Transverse colon (tissue), 4 donors: ENCODE measurements around the gene OVCH1. TPM values are rescaled to one million over a fixed set of nuclear protein-coding genes. Genes with fewer than 3 reads are reported as not detected.

Experiments
- DNase-seq: peaks from one replicate; pipeline ENCODE4 v3.0.0-alpha.2; 2019
- H3K27ac ChIP-seq, 4 donors: fragments of 200-600 bp; sonication (generic); 2 replicates each; pipeline ENCODE4 v1.5.1; 2016 to 2018; ENCODE audit warnings: inconsistent platforms in 4 of 4
- H3K27me3 ChIP-seq: fragments of 200-600 bp; sonication (generic); 2 replicates; pipeline ENCODE4 v1.5.1; 2017; ENCODE audit warnings: inconsistent platforms
- H3K36me3 ChIP-seq, 4 donors: fragments of 200-600 bp; sonication (generic); 2 replicates each; pipeline ENCODE4 v1.5.1; 2017 to 2019; ENCODE audit warnings: inconsistent platforms in 4 of 4
- H3K4me1 ChIP-seq, 4 donors: fragments of 200-600 bp; sonication (generic); 2 replicates each; pipeline ENCODE4 v1.5.1; 2017 to 2020; ENCODE audit warnings: inconsistent platforms in 4 of 4
- H3K4me3 ChIP-seq, 4 donors: fragments of 200-600 bp; sonication (generic); 1 replicate in 1 of 4; 2 replicates in 3 of 4; pipeline versions ENCODE4 v1.5.1 to v1.6.1; 2017 to 2019; ENCODE audit warnings: inconsistent platforms in 4 of 4
- H3K9me3 ChIP-seq, 2 donors: fragments of 200-600 bp; sonication (generic); 2 replicates each; pipeline ENCODE4 v1.5.1; 2017 to 2019; ENCODE audit warnings: inconsistent platforms in 2 of 2
- CTCF ChIP-seq, 5 experiments: fragments of 200-600 bp in 3 of 5; fragments of 450-650 bp in 2 of 5; sonication (generic) in 3 of 5; IDR thresholded peaks; 1 replicate in 2 of 5; 2 replicates in 3 of 5; pipeline ENCODE4 v1.5.1; 2016 to 2017; ENCODE audit warnings: antibody characterized with exemption in 5 of 5, inconsistent platforms in 3 of 5, mild to moderate bottlenecking in 2 of 5, moderate library complexity in 1 of 5
- EP300 ChIP-seq: sonication (generic); formaldehyde crosslinking; IDR thresholded peaks from one replicate; pipeline ENCODE4 v1.6.1; 2017; ENCODE audit warnings: antibody characterized with exemption, low read depth
- POLR2A ChIP-seq: fragments of 450-650 bp; IDR thresholded peaks from one replicate; pipeline ENCODE4 v1.6.1; 2016; ENCODE audit warnings: antibody characterized with exemption, mild to moderate bottlenecking, moderate library complexity
- POLR2AphosphoS5 ChIP-seq, 3 donors: sonication (generic); formaldehyde crosslinking; IDR thresholded peaks; one replicate each; pipeline ENCODE4 v1.6.1; 2016; ENCODE audit warnings: antibody characterized with exemption in 3 of 3
- WGBS, 2 donors: methylation state at CpG; one replicate each; pipeline ENCODE4 v1.1.5; 2018; ENCODE audit warnings: low coverage in 1 of 2; 5-methylcytosine and 5-hydroxymethylcytosine counted together
- in situ Hi-C, 4 donors: fragments of 200-750 bp; cut with MboI; loops; one replicate each; pipeline versions ENCODE4 v1.15.0 to v1.15.1; 2017; ENCODE audit warnings: low sequenced_read_pairs in 3 of 4, low pct_ligation_motif_present in 1 of 4, low pct_unique_long_range_greater_than_20kb in 1 of 4
- intact Hi-C: fragments of 100-400 bp; cut with DNase I; formaldehyde crosslinking; loops from one replicate; pipeline ENCODE4 v1.15.1; 2023; ENCODE audit warnings: low total_unique reads
- total RNA-seq, 4 donors: library from RNA; depleted of rRNA; stranded (reverse); fragments of >200 nt; gene quantifications; one replicate each; pipeline ENCODE4 v1.1.0, GENCODE V29; 2016

Gene OVCH1
- total RNA-seq, 4 donors from 2014 or later = 0.37 TPM; not detected in 3

- no peak overlapping the region for H3K4me3 ChIP-seq
- intact Hi-C loops = no loop called here
- DNase-seq = no peak
- in situ Hi-C loops = no loop called here
- H3K4me1 ChIP-seq = no peaks in the 10 kb centered on the region
- no peaks in the 10 kb centered on the region for H3K27me3 ChIP-seq
- WGBS, 2 donors = 51% methylated on average over 4 of the region's 4 CpGs; no CpG with 5 or more reads in 1 of the 2 donors
- no peak overlapping the region for H3K27ac ChIP-seq
- H3K9me3 ChIP-seq = no peaks in the 10 kb centered on the region
- H3K36me3 ChIP-seq = no peaks in the 10 kb centered on the region
- TF ChIP-seq CTCF (IDR thresholded peaks at IDR 0.05) (no peak), EP300 (no peak), POLR2A (no peak), POLR2AphosphoS5 (IDR thresholded peaks at IDR 0.05) (no peak)
Observed at GRCh38 chr12:29415111-29415510, 82.4 kb downstream of the OVCH1 start.

- in situ Hi-C loops (no loop called here), intact Hi-C loops (no loop called here)
- H3K36me3 ChIP-seq = no peaks in the 10 kb centered on the region
- H3K27me3 ChIP-seq = no peaks in the 10 kb centered on the region
- no peak for DNase-seq
- H3K4me1 ChIP-seq = no peaks in the 10 kb centered on the region
- no peaks in the 10 kb centered on the region for H3K9me3 ChIP-seq
- TF ChIP-seq POLR2A = no peak
- TF ChIP-seq POLR2AphosphoS5 (IDR thresholded peaks at IDR 0.05) = no peak
- TF ChIP-seq CTCF (IDR thresholded peaks at IDR 0.05) = no peak
- no peak for TF ChIP-seq EP300
- no peak overlapping the region for H3K27ac ChIP-seq
- no peak overlapping the region for H3K4me3 ChIP-seq
Observed at GRCh38 chr12:29414368-29414767, 83.1 kb downstream of the OVCH1 start.

GRCh38 chr12:29405561-29405960 is 91.9 kb downstream of the OVCH1 start:
- in situ Hi-C loops (no loop called here), intact Hi-C loops (no loop called here)
- no peak for DNase-seq
- 46 to 71% methylated on average over 4 of the region's 4 CpGs for WGBS, 2 donors
- TF ChIP-seq EP300 = no peak
- TF ChIP-seq CTCF (IDR thresholded peaks at IDR 0.05) = no peak
- TF ChIP-seq POLR2AphosphoS5 (IDR thresholded peaks at IDR 0.05) = no peak
- TF ChIP-seq POLR2A = no peak
- no peaks in the 10 kb centered on the region for H3K9me3 ChIP-seq
- no peaks in the 10 kb centered on the region for H3K27me3 ChIP-seq
- no peaks in the 10 kb centered on the region for H3K36me3 ChIP-seq
- H3K4me1 ChIP-seq = no peaks in the 10 kb centered on the region
- H3K27ac ChIP-seq = no peak overlapping the region
- H3K4me3 ChIP-seq = no peak overlapping the region

GRCh38 chr12:29403991-29404390 is 93.5 kb downstream of the OVCH1 start:
- in situ Hi-C loops = no loop called here
- intact Hi-C loops = no loop called here
- no peaks in the 10 kb centered on the region for H3K4me1 ChIP-seq

More at GRCh38 chr12:29403991-29404390, 93.5 kb downstream of the OVCH1 start:
- H3K4me3 ChIP-seq = no peak overlapping the region
- TF ChIP-seq EP300 (no peak), CTCF (IDR thresholded peaks at IDR 0.05) (no peak), POLR2A (no peak), POLR2AphosphoS5 (IDR thresholded peaks at IDR 0.05) (no peak)
- no peak overlapping the region for H3K27ac ChIP-seq
- H3K9me3 ChIP-seq = no peaks in the 10 kb centered on the region
- 64 to 88% methylated on average over 1 to 4 of the region's 4 CpGs for WGBS, 2 donors
- no peak for DNase-seq
- no peaks in the 10 kb centered on the region for H3K36me3 ChIP-seq
- no peaks in the 10 kb centered on the region for H3K27me3 ChIP-seq
